Measurements from ENCODE around the gene LMNA.
A peak's percentile ranks its signal among the peaks of the same experiment; 100 is the strongest.

DNA sequence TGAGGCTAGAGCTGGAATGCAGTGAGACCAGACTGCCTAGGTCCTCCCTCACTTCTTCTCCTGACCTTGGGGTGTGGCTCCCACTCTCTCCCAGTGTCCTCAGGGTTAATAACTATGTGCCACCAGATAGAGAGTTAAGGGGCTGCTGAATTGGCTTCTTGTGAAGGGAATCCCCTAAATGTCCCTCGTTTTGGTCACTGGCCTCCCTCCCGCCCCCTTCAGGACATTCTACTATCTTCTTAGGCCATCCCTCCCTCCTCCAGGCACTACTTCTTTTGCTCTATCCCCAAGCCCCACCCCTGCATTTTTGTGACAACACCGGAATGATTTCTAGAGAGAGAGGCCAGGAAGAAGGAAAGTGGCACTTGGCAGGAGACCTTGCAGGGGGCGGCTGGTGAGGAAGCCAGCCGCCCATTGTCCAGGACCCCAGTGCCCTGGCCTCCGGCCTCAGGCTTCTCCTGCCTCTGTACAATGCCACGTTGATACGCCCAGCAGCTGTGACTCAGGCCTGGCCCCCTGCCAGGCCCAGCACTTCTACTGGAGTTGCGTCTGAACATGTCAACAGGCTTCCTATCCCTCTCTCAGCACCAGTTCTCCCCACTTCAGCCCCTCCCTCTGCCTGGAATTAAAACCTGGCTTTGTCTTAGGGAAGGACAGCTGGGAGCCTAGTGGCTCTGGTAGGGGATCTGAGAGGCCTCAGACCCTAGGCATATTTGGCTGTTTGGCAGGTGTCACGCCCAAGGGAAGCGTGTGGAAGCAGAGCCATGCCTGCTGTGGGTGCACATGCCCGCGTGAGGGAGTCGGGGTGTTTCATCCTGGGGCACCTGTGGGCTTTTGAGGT, 9.1 kb downstream of the LMNA start:
- TF ChIP-seq, protein P1, sequence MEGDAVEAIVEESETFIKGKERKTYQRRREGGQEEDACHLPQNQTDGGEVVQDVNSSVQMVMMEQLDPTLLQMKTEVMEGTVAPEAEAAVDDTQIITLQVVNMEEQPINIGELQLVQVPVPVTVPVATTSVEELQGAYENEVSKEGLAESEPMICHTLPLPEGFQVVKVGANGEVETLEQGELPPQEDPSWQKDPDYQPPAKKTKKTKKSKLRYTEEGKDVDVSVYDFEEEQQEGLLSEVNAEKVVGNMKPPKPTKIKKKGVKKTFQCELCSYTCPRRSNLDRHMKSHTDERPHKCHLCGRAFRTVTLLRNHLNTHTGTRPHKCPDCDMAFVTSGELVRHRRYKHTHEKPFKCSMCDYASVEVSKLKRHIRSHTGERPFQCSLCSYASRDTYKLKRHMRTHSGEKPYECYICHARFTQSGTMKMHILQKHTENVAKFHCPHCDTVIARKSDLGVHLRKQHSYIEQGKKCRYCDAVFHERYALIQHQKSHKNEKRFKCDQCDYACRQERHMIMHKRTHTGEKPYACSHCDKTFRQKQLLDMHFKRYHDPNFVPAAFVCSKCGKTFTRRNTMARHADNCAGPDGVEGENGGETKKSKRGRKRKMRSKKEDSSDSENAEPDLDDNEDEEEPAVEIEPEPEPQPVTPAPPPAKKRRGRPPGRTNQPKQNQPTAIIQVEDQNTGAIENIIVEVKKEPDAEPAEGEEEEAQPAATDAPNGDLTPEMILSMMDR (IDR thresholded peaks at IDR 0.05) = peak; percentile 16; the same call in 1 of the 2 replicates
- TF ChIP-seq CBFB (CRISPR knock-in tag; IDR thresholded peaks at IDR 0.05; ENCODE audit: low read depth) = no peak
